ENCODE data around the gene TNPO3.

- TF ChIP-seq EZH2 (IDR thresholded peaks at IDR 0.05) (no peak), CTCF (IDR thresholded peaks at IDR 0.05) (no peak), EZH2phosphoT487 (IDR thresholded peaks at IDR 0.05) (no peak)
Measured at GRCh38 chr7:128941323-128941890, 113.5 kb downstream of the TNPO3 start.

Data from neural progenitor cell (in vitro differentiated cells).